IPS-18c (cell line): ENCODE measurements around the gene INSIG2.
A peak's percentile ranks its signal among the peaks of the same experiment; 100 is the strongest.
"Not testable (repeated sequence)": the region's sequence is repeated elsewhere in the genome, so short reads cannot be mapped to it uniquely, and the experiment has no call there.

Source experiments
- H3K4me3 ChIP-seq: 2 replicates; pipeline ENCODE4 v1.7.0; 2013; ENCODE audit warnings: low read depth, mild to moderate bottlenecking, low read length, moderate library complexity; ENCODE audit not compliant: insufficient read depth
- H3K9me3 ChIP-seq: one replicate; pipeline ENCODE4 v1.6.1; 2013; ENCODE audit warnings: mild to moderate bottlenecking, low read length, moderate library complexity; ENCODE audit not compliant: control insufficient read depth, insufficient read depth

Gene INSIG2

GRCh38 chr2:118089139-118089800 lies 999 bp downstream of the INSIG2 start:
- Histone ChIP-seq H3K4me3 (peak overlapping the region; percentile 92), H3K9me3 (no peaks in the 10 kb centered on the region)

- Histone ChIP-seq H3K9me3 (no peaks in the 10 kb centered on the region), H3K4me3 (no peak overlapping the region)
Observed at GRCh38 chr2:118090387-118091139, 2.3 kb downstream of the INSIG2 start.

- no peaks in the 10 kb centered on the region for H3K9me3 ChIP-seq
- H3K4me3 ChIP-seq = no peak overlapping the region
Observed at GRCh38 chr2:118091140-118091478, 2.8 kb downstream of the INSIG2 start.

GRCh38 chr2:118091631-118092030 lies 3.4 kb downstream of the INSIG2 start:
- H3K4me3 ChIP-seq = no peak overlapping the region

GRCh38 chr2:118094102-118094501 lies 5.8 kb downstream of the INSIG2 start:
- not testable (repeated sequence) for H3K9me3 ChIP-seq, H3K4me3 ChIP-seq

More at GRCh38 chr2:118091631-118092030, 3.4 kb downstream of the INSIG2 start:
- no peaks in the 10 kb centered on the region for H3K9me3 ChIP-seq

GRCh38 chr2:118094503-118094902 lies 6.2 kb downstream of the INSIG2 start:
- H3K9me3 ChIP-seq = no peaks in the 10 kb centered on the region
- H3K4me3 ChIP-seq = no peak overlapping the region

- Histone ChIP-seq H3K9me3 (no peaks in the 10 kb centered on the region), H3K4me3 (no peak overlapping the region)
Observed at GRCh38 chr2:118095610-118096009, 7.3 kb downstream of the INSIG2 start.

GRCh38 chr2:118097657-118098056 lies 9.4 kb downstream of the INSIG2 start:
- Histone ChIP-seq H3K9me3 (no peaks in the 10 kb centered on the region), H3K4me3 (no peak overlapping the region)

GRCh38 chr2:118098307-118099030 lies 10.2 kb downstream of the INSIG2 start:
- H3K4me3 ChIP-seq = no peak overlapping the region
- no peaks in the 10 kb centered on the region for H3K9me3 ChIP-seq

GRCh38 chr2:118102433-118103082 lies 14.3 kb downstream of the INSIG2 start:
- H3K9me3 ChIP-seq = no peaks in the 10 kb centered on the region
- H3K4me3 ChIP-seq = no peak overlapping the region

- Histone ChIP-seq H3K9me3 (no peaks in the 10 kb centered on the region), H3K4me3 (no peak overlapping the region)
Observed at GRCh38 chr2:118103951-118104940, 16.0 kb downstream of the INSIG2 start.

GRCh38 chr2:118105497-118105896 lies 17.2 kb downstream of the INSIG2 start:
- Histone ChIP-seq H3K9me3 (no peaks in the 10 kb centered on the region), H3K4me3 (no peak overlapping the region)

GRCh38 chr2:118106926-118107325 lies 18.7 kb downstream of the INSIG2 start:
- Histone ChIP-seq H3K4me3 (no peak overlapping the region), H3K9me3 (no peaks in the 10 kb centered on the region)

GRCh38 chr2:118110310-118110709 lies 22.0 kb downstream of the INSIG2 start:
- Histone ChIP-seq H3K9me3 (no peaks in the 10 kb centered on the region), H3K4me3 (no peak overlapping the region)

- no peak overlapping the region for H3K4me3 ChIP-seq
- no peaks in the 10 kb centered on the region for H3K9me3 ChIP-seq
Observed at GRCh38 chr2:118110991-118111390, 22.7 kb downstream of the INSIG2 start.

GRCh38 chr2:118112771-118113334 lies 24.6 kb downstream of the INSIG2 start:
- H3K9me3 ChIP-seq = no peaks in the 10 kb centered on the region
- H3K4me3 ChIP-seq = no peak overlapping the region
